ENCODE measurements around the gene YTHDC2.

The YTHDC2 gene

DNA sequence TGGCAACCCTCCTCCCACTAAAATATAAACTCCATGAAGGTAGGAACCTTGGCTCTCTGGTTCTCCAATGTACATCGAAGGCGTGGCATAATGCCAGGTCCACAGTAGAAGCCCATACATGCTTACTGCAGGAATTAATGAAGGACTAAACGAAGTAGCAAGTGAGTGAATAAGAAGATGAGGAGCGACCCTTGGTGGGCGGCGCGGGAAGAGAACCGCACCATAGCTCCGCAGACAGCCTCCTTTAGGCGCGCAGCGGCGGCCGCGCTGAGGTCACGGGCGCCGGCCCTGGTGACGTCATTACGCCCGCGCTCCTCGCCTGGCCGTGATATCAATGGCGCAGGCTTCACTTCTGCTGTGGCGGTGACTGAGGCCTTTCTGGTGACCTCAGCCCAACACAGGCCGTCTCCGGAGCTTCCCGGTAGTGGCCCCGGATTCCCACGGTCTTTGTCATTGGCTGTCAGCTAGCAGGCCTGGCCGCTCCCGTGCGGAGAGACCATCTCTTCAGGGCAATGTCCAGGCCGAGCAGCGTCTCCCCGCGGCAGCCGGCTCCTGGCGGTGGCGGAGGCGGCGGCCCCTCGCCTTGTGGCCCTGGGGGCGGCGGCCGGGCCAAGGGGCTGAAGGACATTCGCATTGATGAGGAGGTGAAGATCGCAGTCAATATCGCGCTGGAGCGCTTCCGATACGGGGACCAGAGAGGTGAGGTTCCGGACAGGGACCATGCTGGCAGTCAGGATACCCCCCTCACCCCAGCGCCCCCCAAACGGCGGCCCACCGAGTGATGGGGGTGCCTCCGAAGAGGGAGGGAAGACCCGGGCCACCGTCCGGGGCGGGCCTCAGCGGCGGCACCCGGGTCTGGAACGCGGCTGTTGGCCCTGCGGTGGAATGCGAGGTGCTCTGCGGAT lies at the start of gene YTHDC2:
Gene YTHDC2, plus strand, starts transcription at position 311 of the 905 bp plus-strand sequence. Its CDS starts 202 bp downstream, at position 513.
- DNase-seq, result peak; percentile 47

DNA sequence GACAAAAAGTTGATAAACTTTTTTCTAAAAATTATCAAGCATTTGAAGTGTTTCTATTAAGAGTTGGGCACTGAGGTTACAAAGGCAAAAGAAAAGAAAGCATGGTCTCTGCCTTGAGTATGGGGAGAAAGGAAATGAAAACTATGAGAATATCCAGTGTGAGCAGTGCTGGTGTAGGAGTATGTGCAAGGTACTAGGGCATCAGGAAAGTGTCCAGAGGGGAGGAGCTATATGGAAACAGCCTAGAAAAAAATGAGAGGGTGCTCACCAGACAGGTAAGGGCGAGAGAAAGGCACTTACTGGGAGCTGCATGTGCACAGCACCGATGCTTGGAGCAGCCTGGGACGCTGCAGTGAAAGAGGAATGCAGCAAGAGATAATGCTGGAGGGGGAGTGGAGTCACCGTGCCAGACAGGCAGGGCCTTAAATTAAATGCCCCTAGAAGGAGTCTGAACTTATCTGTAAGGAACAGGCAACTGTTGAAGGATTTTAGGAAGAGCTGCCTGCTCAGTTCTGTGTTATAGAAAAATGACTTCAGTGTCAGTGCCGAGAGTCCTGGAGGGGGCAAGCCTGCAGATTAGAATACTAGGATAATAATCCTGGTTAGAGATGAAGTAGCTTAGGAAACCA lies 39.3 kb upstream of the YTHDC2 start:
- no peak for DNase-seq

DNA sequence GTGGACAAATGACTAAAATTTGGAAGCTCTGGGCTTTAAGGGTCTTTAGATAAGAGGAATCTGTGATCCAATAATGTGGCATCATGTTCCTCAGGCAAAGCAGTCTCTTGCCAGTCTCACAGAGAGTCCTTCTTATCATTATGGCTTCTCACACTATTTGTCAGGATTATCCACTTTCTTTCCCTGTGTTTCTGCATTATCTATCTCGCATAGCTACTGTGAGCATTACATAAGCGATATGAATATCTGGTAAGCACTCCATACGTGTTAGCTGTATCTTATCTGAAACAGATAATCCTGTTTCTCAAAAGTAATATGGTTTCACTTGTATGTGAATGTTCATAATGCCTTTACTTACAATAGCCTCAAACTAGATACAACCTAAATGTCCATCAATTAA lies 34.8 kb upstream of the YTHDC2 start:
- DNase-seq, result no peak

DNA sequence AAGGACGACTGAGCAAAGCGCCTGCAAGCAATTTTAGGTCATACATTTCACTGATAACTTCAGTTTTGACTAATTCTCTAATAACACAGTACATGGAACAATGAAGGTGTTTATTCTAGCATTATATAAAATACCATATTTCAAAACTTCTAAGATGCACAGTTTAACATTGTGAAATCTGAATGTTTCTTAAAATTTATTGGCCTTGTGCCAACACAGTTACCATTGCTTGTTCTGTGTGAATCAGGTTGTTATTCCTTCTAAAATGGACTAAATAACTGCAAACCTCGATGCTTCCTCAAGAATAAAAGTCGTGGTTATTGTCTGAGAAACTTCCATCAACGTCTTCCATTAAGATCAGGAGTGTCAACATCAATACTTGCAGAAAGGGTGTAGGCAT lies 33.3 kb upstream of the YTHDC2 start:
- no peak for DNase-seq

DNA sequence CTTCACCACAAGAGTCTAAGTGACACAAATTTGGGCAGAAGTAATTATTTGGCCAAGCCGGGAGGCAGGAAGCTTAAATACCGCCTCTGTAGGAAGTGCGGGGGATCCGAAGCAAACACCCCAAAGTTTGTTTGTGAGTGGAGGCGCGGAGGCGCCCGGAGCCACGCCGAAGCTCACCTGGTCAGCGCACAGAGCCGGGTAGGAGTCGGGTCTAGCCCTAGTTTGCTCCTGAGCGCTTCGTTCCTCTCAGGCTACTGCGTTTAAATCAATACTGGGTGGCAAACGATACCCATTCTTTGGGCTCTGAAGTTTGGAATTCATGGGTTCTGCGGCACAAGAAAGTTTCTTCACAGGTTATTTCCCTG lies 26.1 kb upstream of the YTHDC2 start:
- no peak for DNase-seq

DNA sequence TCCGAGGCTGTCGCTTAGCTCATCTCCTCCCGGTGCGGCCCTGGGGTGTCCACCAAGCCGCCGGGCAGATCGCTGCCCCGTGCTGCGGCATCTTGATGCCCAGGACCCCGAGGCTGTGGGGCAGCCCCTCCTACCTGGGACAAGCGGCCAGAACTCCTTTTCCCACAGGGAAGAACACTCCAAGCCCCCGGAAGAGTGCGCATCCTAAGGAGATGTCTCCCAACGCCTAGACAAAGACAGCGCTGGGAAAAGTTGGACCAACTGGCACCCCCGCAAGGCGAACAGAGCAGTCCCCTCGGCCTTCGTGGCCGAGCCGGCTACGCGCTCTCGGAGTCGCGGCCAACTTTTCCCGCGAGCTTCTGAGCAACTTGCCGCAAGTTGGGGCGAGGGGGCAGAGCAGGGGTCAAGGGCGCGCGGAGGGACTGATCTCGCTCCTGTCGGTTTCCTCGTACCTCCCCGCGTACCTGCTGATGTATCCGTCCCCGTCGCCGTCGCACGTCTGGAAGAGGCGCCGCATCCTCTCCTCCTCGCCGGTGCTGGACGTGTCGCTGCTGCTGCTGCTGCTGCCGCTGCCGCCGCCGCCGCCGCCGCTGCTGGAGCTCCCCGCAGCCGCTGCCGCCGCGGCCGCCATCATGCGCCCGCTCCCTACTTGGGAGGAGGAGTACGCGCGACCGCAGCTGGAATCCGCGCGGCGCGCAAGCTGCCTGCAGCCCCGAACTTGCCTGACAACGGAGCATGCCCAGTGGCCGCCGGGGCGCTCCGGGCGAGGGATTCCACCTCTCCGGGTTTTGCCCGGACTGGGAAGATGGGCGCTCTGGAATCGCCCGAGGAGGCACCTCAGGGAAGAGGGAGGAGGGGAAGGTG lies 25.5 kb upstream of the YTHDC2 start, which contains the start of gene MCC:
Gene MCC, minus strand, starts transcription at position 673 of the 864 bp plus-strand sequence.
- peak; percentile 16 for DNase-seq

DNA sequence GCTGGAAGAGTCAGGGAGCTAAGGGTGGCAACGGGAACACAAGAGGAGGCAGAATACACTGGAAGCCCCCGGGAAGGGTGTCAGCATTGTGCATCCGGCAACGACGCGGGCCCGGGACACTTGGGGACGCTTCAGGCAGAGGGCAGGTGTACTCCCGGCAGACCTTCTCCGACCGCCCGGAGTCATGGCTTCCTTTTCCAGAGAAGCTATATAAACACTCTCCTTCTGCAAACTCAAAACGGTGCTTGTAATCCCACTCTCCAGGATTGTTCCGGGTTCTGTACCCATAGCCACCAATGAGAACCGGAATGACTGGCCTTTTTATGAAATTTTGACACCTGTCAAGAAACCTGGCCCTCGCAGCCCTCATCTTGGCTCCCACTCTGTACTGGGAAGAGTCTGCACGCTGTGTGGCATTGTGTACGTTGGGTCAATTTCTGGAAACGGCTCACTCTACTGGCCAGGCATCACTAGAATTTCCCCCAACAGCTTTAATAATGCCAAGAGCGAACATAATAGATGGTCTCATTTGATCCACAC lies 24.8 kb upstream of the YTHDC2 start:
- DNase-seq, result no peak

DNA sequence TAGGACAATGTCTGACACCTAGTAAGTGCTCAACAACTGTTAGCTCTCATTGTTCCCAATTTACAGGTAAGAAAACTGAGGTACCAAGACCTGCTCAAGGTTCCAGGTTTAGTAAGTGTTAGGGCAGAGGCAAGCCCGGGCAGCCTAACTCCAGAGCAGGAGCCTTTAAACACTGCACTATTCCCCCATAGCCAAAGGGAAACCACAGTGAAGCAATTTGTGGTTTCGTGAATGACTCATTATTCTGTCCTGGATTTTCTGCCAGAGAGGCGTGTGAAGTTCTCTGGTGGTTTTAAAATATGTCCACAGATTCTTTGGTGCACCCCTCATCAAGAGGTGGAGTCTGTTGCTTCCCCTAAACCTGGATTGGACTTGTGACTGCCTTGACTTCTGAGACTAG lies 24.2 kb upstream of the YTHDC2 start:
- DNase-seq, result no peak

DNA sequence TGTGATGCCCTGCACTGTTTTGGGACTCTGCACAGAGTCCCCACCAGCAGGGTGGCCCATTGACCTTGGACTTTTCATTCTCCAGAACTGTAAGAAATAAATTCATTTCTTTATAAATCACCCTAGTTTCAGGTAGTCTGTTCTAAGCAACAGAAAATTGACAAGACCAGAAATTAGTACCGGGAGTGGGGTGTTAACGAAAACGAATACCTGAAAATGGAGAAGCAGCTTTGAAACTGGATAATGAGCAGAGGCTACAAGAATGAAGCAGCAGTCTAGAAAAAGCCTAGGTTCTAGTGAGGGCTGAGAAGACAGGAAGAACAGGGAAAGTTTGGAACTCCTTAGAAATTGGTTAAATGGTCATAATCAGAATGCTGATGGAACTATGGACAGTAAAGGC lies 23.2 kb upstream of the YTHDC2 start:
- DNase-seq, result no peak

DNA sequence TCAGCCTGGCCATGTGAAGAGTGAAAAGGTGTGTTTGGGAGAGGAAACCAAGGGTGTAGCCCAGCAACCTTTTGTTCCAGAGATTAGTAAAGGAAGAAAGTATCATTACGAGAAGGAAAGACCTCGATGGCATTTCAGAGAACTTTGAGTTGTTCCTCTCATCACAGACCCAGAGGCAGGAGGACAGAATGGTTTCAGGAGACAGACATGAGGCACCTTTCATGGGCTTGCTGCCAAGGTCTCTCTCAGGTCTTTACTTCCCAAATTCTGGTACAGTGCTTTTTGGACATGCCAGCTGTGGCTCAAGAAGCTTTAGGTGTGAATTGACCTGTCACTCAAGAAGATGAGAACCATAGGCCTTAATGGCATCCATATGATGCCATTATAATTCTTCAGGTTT lies 22.5 kb upstream of the YTHDC2 start:
- DNase-seq, result no peak

DNA sequence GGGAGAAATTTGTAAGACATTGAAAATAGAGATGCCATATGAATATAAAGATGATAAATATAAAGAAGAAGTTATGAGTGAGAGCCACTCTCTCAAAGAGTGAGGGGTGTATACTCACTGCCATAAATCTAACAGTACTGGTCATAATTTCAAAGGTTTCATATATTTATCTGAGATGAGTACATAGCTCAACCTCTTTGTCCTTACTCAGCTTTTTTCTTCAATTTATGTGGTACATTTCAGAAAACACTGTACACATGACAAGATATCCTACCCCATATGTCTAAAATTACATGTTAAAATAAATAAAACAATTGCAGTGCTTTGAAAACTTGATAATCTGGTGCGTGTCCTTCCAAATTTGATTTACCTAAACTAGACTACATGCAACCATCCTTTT lies 20.0 kb upstream of the YTHDC2 start:
- DNase-seq, result no peak

DNA sequence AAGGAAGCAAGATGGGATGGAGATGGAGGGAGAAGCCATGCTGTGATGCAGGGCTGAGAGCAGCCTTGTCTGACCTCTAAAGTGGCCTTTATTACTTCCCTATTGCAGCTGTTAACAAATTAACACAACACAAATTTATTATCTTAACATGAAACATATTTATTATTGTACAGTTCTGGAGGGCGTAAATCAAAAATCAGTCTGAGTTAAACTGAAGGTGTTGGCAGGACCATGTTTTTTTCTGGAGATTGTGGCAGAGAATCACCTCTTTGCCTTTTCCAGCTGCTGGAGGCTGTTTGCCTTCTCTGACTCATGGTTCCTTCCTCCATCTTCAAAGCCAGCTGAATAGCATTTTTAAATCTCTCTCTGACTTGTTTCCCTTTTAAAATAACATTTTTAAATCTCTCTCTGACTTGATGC lies 18.1 kb upstream of the YTHDC2 start:
- no peak for DNase-seq

DNA sequence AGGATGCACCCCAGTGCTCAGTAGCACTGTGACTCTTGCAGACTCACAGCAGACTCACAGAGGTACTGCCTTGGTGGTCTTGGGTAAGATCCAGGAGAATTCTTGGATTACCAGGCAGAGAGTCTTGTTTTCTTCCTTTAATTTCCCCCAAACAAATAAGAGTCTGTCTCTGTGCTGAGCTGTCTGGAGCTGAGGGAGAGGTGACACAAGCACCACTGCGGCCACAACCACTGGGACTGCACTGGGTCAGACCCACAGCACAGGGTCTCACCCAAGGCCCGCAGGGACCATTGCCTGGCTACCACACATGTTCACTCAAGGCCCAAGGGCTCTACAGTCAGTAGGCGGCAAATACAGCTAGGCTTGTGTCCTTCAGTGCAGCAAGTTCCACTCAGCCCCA lies 11.4 kb upstream of the YTHDC2 start:
- DNase-seq, result no peak

DNA sequence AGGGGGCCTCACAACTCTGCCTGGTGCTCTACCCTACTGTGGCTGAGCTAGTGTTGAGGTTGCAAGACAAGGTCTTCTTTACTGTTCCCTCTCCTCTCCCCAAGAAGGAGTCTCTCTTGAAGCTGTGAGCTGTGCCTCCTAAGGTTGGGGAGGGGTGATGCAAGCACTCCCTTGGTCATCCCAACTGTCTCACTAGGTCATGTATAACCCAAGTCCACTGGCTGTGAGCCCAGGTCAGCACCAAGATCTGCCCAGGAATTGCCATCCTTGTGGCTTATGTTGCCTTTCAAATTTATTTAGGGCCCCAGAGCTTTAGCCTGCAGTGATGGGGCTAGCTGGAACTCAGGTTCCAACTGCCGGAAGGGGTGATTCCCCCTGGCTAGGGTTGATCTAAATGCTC lies 10.3 kb upstream of the YTHDC2 start:
- no peak for DNase-seq

DNA sequence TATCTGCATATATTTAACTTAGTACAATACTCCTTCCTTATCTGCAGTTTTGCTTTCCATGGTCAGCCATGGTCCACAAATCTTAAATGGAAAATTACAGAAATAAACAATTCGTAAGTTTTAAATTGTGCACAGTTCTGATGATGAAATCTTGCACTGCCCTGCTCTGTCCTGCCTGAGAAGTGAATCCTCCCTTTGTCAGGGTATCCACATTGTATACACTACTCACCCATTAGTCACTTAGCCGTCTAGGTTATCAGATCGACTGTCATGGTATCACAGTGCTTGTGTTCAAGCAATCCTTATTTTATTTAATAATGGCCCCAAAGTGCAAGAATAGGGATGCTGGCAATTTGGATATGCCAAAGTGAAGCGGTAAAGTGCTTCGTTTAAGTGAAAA lies 8.3 kb upstream of the YTHDC2 start:
- DNase-seq, result no peak

DNA sequence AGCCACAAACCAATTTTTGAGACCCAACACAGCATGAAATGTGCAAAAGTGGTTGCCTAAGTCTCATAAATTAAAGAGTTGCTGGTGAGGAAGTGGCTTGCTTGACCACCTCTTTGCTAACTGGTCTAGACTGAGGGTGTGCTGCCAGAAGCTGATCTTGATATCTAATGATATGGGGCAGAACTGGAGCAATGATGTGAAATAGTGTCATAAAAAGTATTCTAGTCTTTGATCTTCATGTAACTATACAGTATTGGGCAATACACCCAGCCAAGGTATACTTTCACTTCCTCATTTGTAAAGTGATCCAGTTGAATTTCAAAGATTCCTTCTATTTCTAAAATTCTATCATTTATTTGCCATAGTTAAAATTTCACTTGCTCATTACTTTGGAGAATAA lies 5.9 kb upstream of the YTHDC2 start:
- DNase-seq, result no peak

DNA sequence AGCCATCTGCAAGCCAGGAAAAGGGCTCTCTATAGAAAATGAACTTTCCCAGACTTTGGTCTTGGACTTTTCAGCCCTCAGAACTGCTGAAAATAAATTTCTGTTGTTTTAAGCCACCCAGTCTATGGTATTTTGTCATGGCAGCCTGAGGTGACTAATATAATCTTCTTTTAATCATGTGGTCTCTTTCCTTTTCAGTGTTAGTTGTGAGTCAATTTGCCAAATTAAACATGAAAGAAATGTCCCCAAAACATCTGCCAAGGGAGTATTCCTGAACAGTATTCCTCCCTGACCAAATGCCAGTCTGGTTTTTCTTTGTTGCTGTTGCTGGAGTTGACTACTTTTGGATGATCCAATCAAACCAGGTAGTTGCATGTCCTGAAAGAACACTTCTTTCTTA lies 4.7 kb upstream of the YTHDC2 start:
- no peak for DNase-seq

DNA sequence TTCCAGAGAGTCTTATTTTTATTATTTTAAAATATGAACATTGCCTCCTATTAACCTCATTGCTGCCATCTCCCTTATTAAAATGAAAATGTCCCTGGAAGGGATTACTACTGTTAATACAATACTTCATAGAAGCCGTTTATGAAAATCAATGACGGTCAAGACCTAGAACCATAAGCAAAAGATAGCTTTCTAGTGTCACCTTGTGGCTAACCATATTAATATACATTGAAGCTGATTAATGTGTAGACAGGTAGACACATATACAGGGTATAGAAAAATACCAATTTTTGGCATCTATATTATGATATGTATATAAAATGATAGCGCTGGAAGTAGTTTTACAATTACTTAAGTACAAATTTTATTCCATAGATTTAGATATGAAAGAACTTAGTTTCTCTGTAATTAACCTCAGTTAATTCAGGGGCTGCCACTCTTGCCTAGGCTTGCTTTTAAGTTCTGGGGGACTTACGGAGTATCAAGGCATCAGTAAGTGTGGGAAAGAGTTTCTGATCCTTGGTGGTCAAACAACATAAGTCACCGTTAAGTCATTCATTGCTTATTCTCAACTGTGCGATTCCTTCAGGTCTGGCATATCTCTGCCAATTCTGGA lies 2.5 kb upstream of the YTHDC2 start:
- DNase-seq, result no peak

DNA sequence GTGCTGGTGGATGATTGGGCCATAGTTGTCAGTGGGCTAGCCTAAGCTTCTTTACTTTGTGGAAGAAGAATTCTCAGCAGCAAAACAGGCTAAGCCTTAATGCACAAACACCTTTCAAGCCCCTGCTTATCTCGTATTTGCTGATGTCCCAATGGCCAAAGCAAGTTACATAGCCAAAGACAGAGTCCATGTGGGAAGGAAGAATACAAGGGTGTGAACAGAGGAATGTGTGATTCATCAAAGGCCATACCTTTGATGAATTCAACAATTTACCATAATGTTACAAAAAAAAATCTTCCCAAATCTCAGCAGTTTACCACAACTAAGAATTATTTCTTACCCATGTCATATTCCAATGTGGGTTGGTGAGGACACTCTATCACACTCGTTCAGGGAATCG lies 1.2 kb upstream of the YTHDC2 start:
- DNase-seq, result no peak

DNA sequence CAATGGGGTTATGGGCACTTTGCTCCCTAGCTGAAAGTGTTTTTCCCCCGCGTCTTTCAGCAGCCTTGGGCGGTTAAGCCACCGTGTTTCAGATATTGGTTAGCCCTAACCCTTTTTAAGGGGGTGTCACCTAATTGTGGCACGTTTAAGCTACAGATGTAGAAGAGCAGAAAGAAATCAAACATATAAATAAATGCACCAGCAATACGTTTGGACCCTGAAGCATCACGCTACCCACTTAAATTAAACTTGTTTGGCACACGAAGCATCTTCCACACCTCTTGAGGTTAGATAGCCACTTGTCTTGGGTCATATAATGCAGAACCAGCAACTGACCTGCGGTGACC lies 768 bp downstream of the YTHDC2 start:
- no peak for DNase-seq

DNA sequence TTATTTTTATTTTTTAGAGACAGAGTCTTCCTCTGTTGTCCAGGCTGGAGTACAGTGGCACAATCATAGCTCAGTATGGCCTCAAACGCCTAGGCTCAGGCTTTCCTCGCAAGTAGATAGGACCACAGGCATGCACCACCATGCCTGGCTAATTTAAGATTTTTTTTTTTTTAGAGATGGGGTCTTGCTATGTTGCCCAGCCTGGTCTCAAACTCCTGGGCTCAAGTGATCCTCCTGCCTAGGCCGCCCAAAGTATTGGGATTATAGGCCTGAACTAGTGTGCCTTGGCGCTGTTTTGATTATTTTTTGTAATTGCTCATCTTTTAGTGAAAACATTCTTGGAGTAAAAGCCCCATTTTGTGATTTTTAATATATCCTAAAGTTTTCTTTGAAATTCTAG lies 5.4 kb downstream of the YTHDC2 start:
- DNase-seq, result no peak

DNA sequence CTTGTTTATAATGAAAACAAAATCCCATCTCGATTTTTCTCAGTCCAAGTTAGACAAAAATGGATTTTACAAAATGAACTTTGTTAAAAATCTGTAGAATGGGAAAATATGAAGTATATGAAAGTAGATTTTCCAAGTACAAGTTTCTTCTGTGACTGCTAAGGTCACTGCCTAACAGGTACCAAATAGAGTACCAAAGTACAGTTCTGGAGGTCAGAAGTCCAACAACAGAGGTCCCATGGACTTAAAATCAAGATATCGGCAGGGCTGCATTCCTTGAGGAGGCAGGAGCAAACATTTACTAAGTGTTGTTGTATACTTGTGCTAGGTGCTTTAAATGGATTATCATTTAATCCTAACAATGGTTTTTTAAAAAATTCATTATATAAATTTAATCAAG lies 5.9 kb downstream of the YTHDC2 start:
- DNase-seq, result no peak

DNA sequence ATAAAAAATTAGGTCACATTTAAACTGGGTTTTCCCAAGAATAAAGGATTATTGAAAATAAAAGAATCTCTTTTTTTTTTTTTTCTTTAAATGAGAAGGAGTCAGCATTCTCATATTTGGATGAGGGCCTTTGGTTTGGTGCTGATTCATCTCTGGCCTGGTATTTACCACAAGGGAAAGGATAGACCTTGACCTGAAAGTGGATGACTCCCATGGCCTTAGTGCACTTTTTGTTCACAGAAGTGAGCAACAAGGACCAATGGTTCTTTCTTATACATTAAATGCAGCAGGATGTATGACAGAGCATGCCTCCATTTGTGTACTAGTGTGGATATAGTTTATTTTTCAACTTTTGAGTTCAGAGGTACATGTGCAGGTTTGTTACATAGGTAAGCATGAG lies 6.9 kb downstream of the YTHDC2 start:
- no peak for DNase-seq

Measured in DMS79 (cell line).